Caco-2 (cell line): Measurements from ENCODE around the gene LTBP1. TPM values are rescaled to one million over a fixed set of nuclear protein-coding genes. Genes with fewer than 3 reads are reported as not detected.

Source experiments
- BruUV-seq: library from RNA; stranded (reverse); fragments of 400-500 nt; replicated peaks from 2 replicates; lab custom pipeline; 2021; lab: Mats Ljungman, UMichigan
- CTCF ChIA-PET: fragments of 300-600 bp; sonication (Branson Sonifier 250); formaldehyde crosslinking; loops from one replicate; lab custom pipeline; 2022; ENCODE audit warnings: antibody characterized with exemption; lab: Charles Lee
- POLR2A ChIA-PET: fragments of 300-600 bp; sonication (Branson Sonifier 250); formaldehyde crosslinking; loops from one replicate; lab custom pipeline; 2022; ENCODE audit warnings: antibody characterized with exemption; lab: Charles Lee
- DNase-seq, 2 experiments: peaks; one replicate each; pipeline versions ENCODE4 v3.0.0 to v3.0.0-alpha.2; 2020 to 2022
- H3K27me3 ChIP-seq: replicated peaks from 2 replicates; pipeline ENCODE4 v1.6.0; 2011; ENCODE audit warnings: low read length; ENCODE audit not compliant: control insufficient read depth, insufficient read depth
- H3K36me3 ChIP-seq: 2 replicates; pipeline ENCODE4 v1.5.1; 2011; ENCODE audit warnings: low read length; ENCODE audit not compliant: control insufficient read depth, insufficient read depth
- H3K4me1 ChIP-seq: fragments of 250-450 bp; sonication (Bioruptor Pico); 2 replicates; pipeline ENCODE4 v1.5.1; 2020; ENCODE audit warnings: mild to moderate bottlenecking
- H3K4me3 ChIP-seq: 2 replicates; pipeline ENCODE4 v1.5.1; 2011; ENCODE audit warnings: low read depth, mild to moderate bottlenecking, control low read depth, low read length
- H3K9me3 ChIP-seq: fragments of 250-450 bp; sonication (Bioruptor Pico); 2 replicates; pipeline ENCODE4 v1.5.1; 2020; ENCODE audit warnings: mild to moderate bottlenecking, moderate library complexity
- H3K27ac Mint-ChIP-seq: one replicate; pipeline ENCODE4 v1.8.0; 2022; ENCODE audit warnings: mixed read lengths; ENCODE audit not compliant: unreplicated experiment
- H3K27me3 Mint-ChIP-seq: one replicate; pipeline ENCODE4 v1.8.0; 2022; ENCODE audit warnings: mixed read lengths; ENCODE audit not compliant: insufficient read depth, unreplicated experiment
- H3K36me3 Mint-ChIP-seq: one replicate; pipeline ENCODE4 v1.8.0; 2022; ENCODE audit warnings: mild to moderate bottlenecking, mixed read lengths; ENCODE audit not compliant: insufficient read depth, unreplicated experiment
- H3K4me1 Mint-ChIP-seq: one replicate; pipeline ENCODE4 v1.8.0; 2022; ENCODE audit warnings: low read depth, mixed read lengths; ENCODE audit not compliant: unreplicated experiment
- H3K4me3 Mint-ChIP-seq: one replicate; pipeline ENCODE4 v1.8.0; 2022; ENCODE audit warnings: mild to moderate bottlenecking, moderate library complexity, mixed read lengths; ENCODE audit not compliant: unreplicated experiment
- H3K9me3 Mint-ChIP-seq: one replicate; pipeline ENCODE4 v1.8.0; 2022; ENCODE audit warnings: mixed read lengths; ENCODE audit not compliant: unreplicated experiment
- intact Hi-C: fragments of 100-400 bp; cut with micrococcal nuclease; formaldehyde crosslinking; loops from one replicate; pipeline ENCODE4 v1.10.0; 2022; ENCODE audit not compliant: unreplicated experiment
- total RNA-seq: library from RNA; stranded (reverse); gene quantifications from 2 replicates; pipeline ENCODE4 v1.2.3, GENCODE V29; 2022
- TF ChIP-seq, protein P1 (sequence below), 2 experiments: fragments of 200-600 bp in 1 of 2; IDR thresholded peaks; 1 replicate in 1 of 2; 2 replicates in 1 of 2; pipeline versions ENCODE4 v1.5.1 to v1.8.0; 2011 to 2022; ENCODE audit warnings: antibody characterized with exemption in 1 of 2, control low read depth in 1 of 2, inconsistent platforms in 1 of 2, low read depth in 1 of 2, low read length in 1 of 2, mild to moderate bottlenecking in 1 of 2, moderate library complexity in 1 of 2; ENCODE audit not compliant: insufficient read depth in 1 of 2, severe bottlenecking in 1 of 2, unreplicated experiment in 1 of 2

LTBP1 gene
- total RNA-seq, 1 experiment from 2014 or later, result 64.2 TPM

GRCh38 chr2:33421820-33422219 lies 475.1 kb downstream of the LTBP1 start:
- intact Hi-C loops, result no loop called here
- H3K27me3 Mint-ChIP-seq, result peaks cover 2% of the 10 kb centered on the region
- no peak overlapping the region for H3K4me3 ChIP-seq
- no peaks in the 10 kb centered on the region for H3K27me3 ChIP-seq
- no peaks in the 10 kb centered on the region for H3K36me3 ChIP-seq
- no peaks in the 10 kb centered on the region for H3K9me3 ChIP-seq
- no peaks in the 10 kb centered on the region for H3K4me1 ChIP-seq
- no peak for DNase-seq
- no peaks in the 10 kb centered on the region for H3K36me3 Mint-ChIP-seq
- no peak overlapping the region for H3K27ac Mint-ChIP-seq
- no TSS peak for BruUV-seq
- ChIA-PET CTCF (no interaction called here), POLR2A (no interaction called here)
- no peaks in the 10 kb centered on the region for H3K4me1 Mint-ChIP-seq
- H3K4me3 Mint-ChIP-seq, result no peak overlapping the region
- TF ChIP-seq, protein P1, sequence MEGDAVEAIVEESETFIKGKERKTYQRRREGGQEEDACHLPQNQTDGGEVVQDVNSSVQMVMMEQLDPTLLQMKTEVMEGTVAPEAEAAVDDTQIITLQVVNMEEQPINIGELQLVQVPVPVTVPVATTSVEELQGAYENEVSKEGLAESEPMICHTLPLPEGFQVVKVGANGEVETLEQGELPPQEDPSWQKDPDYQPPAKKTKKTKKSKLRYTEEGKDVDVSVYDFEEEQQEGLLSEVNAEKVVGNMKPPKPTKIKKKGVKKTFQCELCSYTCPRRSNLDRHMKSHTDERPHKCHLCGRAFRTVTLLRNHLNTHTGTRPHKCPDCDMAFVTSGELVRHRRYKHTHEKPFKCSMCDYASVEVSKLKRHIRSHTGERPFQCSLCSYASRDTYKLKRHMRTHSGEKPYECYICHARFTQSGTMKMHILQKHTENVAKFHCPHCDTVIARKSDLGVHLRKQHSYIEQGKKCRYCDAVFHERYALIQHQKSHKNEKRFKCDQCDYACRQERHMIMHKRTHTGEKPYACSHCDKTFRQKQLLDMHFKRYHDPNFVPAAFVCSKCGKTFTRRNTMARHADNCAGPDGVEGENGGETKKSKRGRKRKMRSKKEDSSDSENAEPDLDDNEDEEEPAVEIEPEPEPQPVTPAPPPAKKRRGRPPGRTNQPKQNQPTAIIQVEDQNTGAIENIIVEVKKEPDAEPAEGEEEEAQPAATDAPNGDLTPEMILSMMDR (IDR thresholded peaks at IDR 0.05; ENCODE audit: insufficient read depth in 1 of 2, low read depth in 1 of 2, low read length in 1 of 2, severe bottlenecking in 1 of 2, unreplicated experiment in 1 of 2), result no peak
- H3K9me3 Mint-ChIP-seq, result no peaks in the 10 kb centered on the region

GRCh38 chr2:33425161-33425560 lies 478.4 kb downstream of the LTBP1 start:
- Histone ChIP-seq H3K36me3 (no peaks in the 10 kb centered on the region), H3K9me3 (no peaks in the 10 kb centered on the region), H3K27me3 (no peaks in the 10 kb centered on the region), H3K4me1 (no peaks in the 10 kb centered on the region), H3K4me3 (no peak overlapping the region)
- Mint-ChIP-seq H3K27me3 (no peaks in the 10 kb centered on the region), H3K9me3 (no peaks in the 10 kb centered on the region), H3K4me3 (no peak overlapping the region), H3K4me1 (no peaks in the 10 kb centered on the region), H3K36me3 (no peaks in the 10 kb centered on the region), H3K27ac (no peak overlapping the region)
- POLR2A ChIA-PET, result no interaction called here
- CTCF ChIA-PET, result no interaction called here
- BruUV-seq, result no TSS peak
- intact Hi-C loops, result no loop called here
- TF ChIP-seq, protein P1 (IDR thresholded peaks at IDR 0.05; ENCODE audit: insufficient read depth in 1 of 2, low read depth in 1 of 2, low read length in 1 of 2, severe bottlenecking in 1 of 2, unreplicated experiment in 1 of 2), result no peak
- no peak for DNase-seq

GRCh38 chr2:33425586-33426031 lies 478.9 kb downstream of the LTBP1 start:
- Histone ChIP-seq H3K36me3 (no peaks in the 10 kb centered on the region), H3K27me3 (no peaks in the 10 kb centered on the region), H3K4me1 (no peaks in the 10 kb centered on the region), H3K9me3 (no peaks in the 10 kb centered on the region), H3K4me3 (no peak overlapping the region)
- TF ChIP-seq, protein P1 (IDR thresholded peaks at IDR 0.05; ENCODE audit: insufficient read depth in 1 of 2, low read depth in 1 of 2, low read length in 1 of 2, severe bottlenecking in 1 of 2, unreplicated experiment in 1 of 2), result no peak
- H3K27ac Mint-ChIP-seq, result no peak overlapping the region
- BruUV-seq, result no TSS peak
- H3K9me3 Mint-ChIP-seq, result no peaks in the 10 kb centered on the region
- ChIA-PET CTCF (no interaction called here), POLR2A (no interaction called here)
- no peaks in the 10 kb centered on the region for H3K4me1 Mint-ChIP-seq
- DNase-seq, result no peak
- no peaks in the 10 kb centered on the region for H3K36me3 Mint-ChIP-seq
- no peaks in the 10 kb centered on the region for H3K27me3 Mint-ChIP-seq
- no peak overlapping the region for H3K4me3 Mint-ChIP-seq
- intact Hi-C loops, result no loop called here
